H1 (cell line): ENCODE data around the gene GRID1. TPM values are rescaled to one million over a fixed set of nuclear protein-coding genes. Genes with fewer than 3 reads are reported as not detected.

Experiments
- CTCF ChIA-PET: fragments of 300-600 bp; sonication (Branson Sonifier 250); formaldehyde crosslinking; loops from one replicate; lab custom pipeline; 2021; ENCODE audit not compliant: partially characterized antibody; lab: Charles Lee
- POLR2A ChIA-PET: fragments of 300-600 bp; sonication (Branson Sonifier 250); formaldehyde crosslinking; loops from one replicate; lab custom pipeline; 2021; ENCODE audit warnings: inconsistent platforms; ENCODE audit not compliant: partially characterized antibody; lab: Charles Lee
- DNase-seq, 2 experiments: peaks; one replicate each; pipeline versions ENCODE4 v3.0.0 to v3.0.0-alpha.2; 2010 to 2022; ENCODE audit warnings: low spot score in 2 of 2, low read depth in 1 of 2, mixed read lengths in 1 of 2
- FAIRE-seq: peaks from 2 replicates; lab custom pipeline; 2011; peaks lifted over from hg19 to GRCh38; lab: Jason Lieb, UNC
- H2AFZ ChIP-seq: 2 replicates; pipeline ENCODE4 v1.8.1; 2012; ENCODE audit warnings: low read length, inconsistent platforms
- H2AK5ac ChIP-seq: 2 replicates; pipeline ENCODE4 v1.6.1; 2013; ENCODE audit warnings: low read depth, low read length
- H2BK120ac ChIP-seq: replicated peaks from 2 replicates; pipeline ENCODE3; 2013; ENCODE audit warnings: low read depth, low read length, inconsistent platforms
- H2BK12ac ChIP-seq: 2 replicates; pipeline ENCODE4 v1.6.1; 2013; ENCODE audit warnings: low read depth, low read length
- H2BK15ac ChIP-seq: 2 replicates; pipeline ENCODE4 v1.6.1; 2013; ENCODE audit warnings: low read length
- H2BK20ac ChIP-seq: 2 replicates; pipeline ENCODE4 v1.6.1; 2013; ENCODE audit warnings: low read length
- H2BK5ac ChIP-seq: 2 replicates; pipeline ENCODE4 v1.6.1; 2013; ENCODE audit warnings: low read depth, low read length
- H3K14ac ChIP-seq: 2 replicates; pipeline ENCODE4 v1.6.1; 2013; ENCODE audit warnings: inconsistent platforms; ENCODE audit not compliant: insufficient read length
- H3K18ac ChIP-seq: 2 replicates; pipeline ENCODE4 v1.6.1; 2013; ENCODE audit warnings: low read length; ENCODE audit errors: extremely low read depth
- H3K23ac ChIP-seq: 2 replicates; pipeline ENCODE4 v1.6.1; 2013; ENCODE audit warnings: inconsistent platforms; ENCODE audit not compliant: insufficient read length
- H3K23me2 ChIP-seq: 2 replicates; pipeline ENCODE4 v1.6.1; 2013; ENCODE audit warnings: low read depth, low read length
- H3K27ac ChIP-seq: 2 replicates; pipeline ENCODE4 v1.6.1; 2011; ENCODE audit warnings: low read depth, low read length, inconsistent platforms
- H3K27me3 ChIP-seq, 4 experiments: replicated peaks in 1 of 4; 1 replicate in 1 of 4; 2 replicates in 3 of 4; pipeline versions ENCODE4 v1.6.1 to v1.8.1; 2011 to 2013; ENCODE audit warnings: low read length in 3 of 4, mild to moderate bottlenecking in 3 of 4, inconsistent platforms in 2 of 4, mixed read lengths in 2 of 4, moderate library complexity in 1 of 4; ENCODE audit not compliant: control insufficient read depth in 3 of 4, insufficient read depth in 3 of 4; ENCODE audit errors: extremely low read depth in 1 of 4
- H3K36me3 ChIP-seq, 4 experiments: 2 replicates each; pipeline versions ENCODE4 v1.6.1 to v1.8.1; 2011 to 2013; ENCODE audit warnings: mild to moderate bottlenecking in 4 of 4, low read length in 3 of 4, moderate library complexity in 2 of 4, control low read depth in 1 of 4, inconsistent platforms in 1 of 4; ENCODE audit not compliant: insufficient read depth in 4 of 4, control insufficient read depth in 2 of 4
- H3K4ac ChIP-seq: replicated peaks from 2 replicates; pipeline ENCODE3; 2013; ENCODE audit warnings: low read length, low read depth, mixed read lengths, inconsistent platforms; ENCODE audit not compliant: insufficient read length
- H3K4me1 ChIP-seq, 4 experiments: replicated peaks in 1 of 4; 1 replicate in 1 of 4; 2 replicates in 3 of 4; pipeline versions ENCODE4 v1.6.1 to v1.8.1; 2011 to 2013; ENCODE audit warnings: low read length in 3 of 4, inconsistent platforms in 2 of 4, mixed read lengths in 1 of 4; ENCODE audit not compliant: insufficient read depth in 4 of 4, control insufficient read depth in 3 of 4
- H3K4me2 ChIP-seq, 2 experiments: 2 replicates each; pipeline versions ENCODE4 v1.6.1 to v1.8.1; 2011 to 2013; ENCODE audit warnings: low read depth in 2 of 2, low read length in 2 of 2, control low read depth in 1 of 2, inconsistent platforms in 1 of 2, mild to moderate bottlenecking in 1 of 2; ENCODE audit not compliant: insufficient read depth in 1 of 2
- H3K4me3 ChIP-seq, 4 experiments: fragments of 200-600, 300-600 bp in 1 of 4; sonication (generic), shearing (Covaris generic), sonication (Bioruptor Twin) in 1 of 4; 2 replicates each; pipeline versions ENCODE4 v1.5.1 to v1.8.1; 2011 to 2016; ENCODE audit warnings: low read length in 4 of 4, low read depth in 3 of 4, control low read depth in 2 of 4, inconsistent platforms in 2 of 4, mild to moderate bottlenecking in 2 of 4, mixed read lengths in 1 of 4, moderate library complexity in 1 of 4; ENCODE audit not compliant: insufficient read depth in 2 of 4; ENCODE audit errors: extremely low read depth in 1 of 4
- H3K56ac ChIP-seq: replicated peaks from 2 replicates; pipeline ENCODE3; 2013; ENCODE audit warnings: low read depth, mild to moderate bottlenecking, mixed read lengths, low read length, inconsistent platforms; ENCODE audit not compliant: insufficient read length
- H3K79me1 ChIP-seq: 2 replicates; pipeline ENCODE4 v1.6.1; 2013; ENCODE audit warnings: low read depth, low read length, control low read depth
- H3K79me2 ChIP-seq, 2 experiments: 2 replicates each; pipeline versions ENCODE4 v1.6.1 to v1.8.1; 2012 to 2013; ENCODE audit warnings: low read length in 2 of 2, mild to moderate bottlenecking in 2 of 2, inconsistent platforms in 1 of 2; ENCODE audit not compliant: insufficient read depth in 2 of 2, control insufficient read depth in 1 of 2
- H3K9ac ChIP-seq, 4 experiments: replicated peaks in 1 of 4; 1 replicate in 1 of 4; 2 replicates in 3 of 4; pipeline versions ENCODE4 v1.6.1 to v1.8.1; 2011 to 2013; ENCODE audit warnings: low read depth in 3 of 4, low read length in 3 of 4, control low read depth in 2 of 4, mild to moderate bottlenecking in 2 of 4, moderate library complexity in 2 of 4, inconsistent platforms in 1 of 4; ENCODE audit errors: extremely low read depth in 1 of 4
- H3K9me3 ChIP-seq, 2 experiments: 2 replicates each; pipeline versions ENCODE4 v1.6.1 to v1.8.1; 2012 to 2013; ENCODE audit warnings: mild to moderate bottlenecking in 2 of 2, moderate library complexity in 2 of 2, control low read depth in 1 of 2, inconsistent platforms in 1 of 2, low read depth in 1 of 2, low read length in 1 of 2, mixed read lengths in 1 of 2; ENCODE audit not compliant: insufficient read depth in 2 of 2
- H4K20me1 ChIP-seq, 2 experiments: replicated peaks in 1 of 2; 2 replicates each; pipeline versions ENCODE3 to v1.8.1; 2011 to 2013; ENCODE audit warnings: inconsistent platforms in 2 of 2, low read length in 2 of 2, mild to moderate bottlenecking in 1 of 2; ENCODE audit not compliant: insufficient read depth in 2 of 2, control insufficient read depth in 1 of 2
- H4K5ac ChIP-seq: 2 replicates; pipeline ENCODE4 v1.6.1; 2013; ENCODE audit warnings: low read length, low read depth, mixed read lengths, inconsistent platforms; ENCODE audit not compliant: insufficient read length
- H4K8ac ChIP-seq: 2 replicates; pipeline ENCODE4 v1.8.0; 2013; ENCODE audit warnings: mild to moderate bottlenecking, moderate library complexity, low read length, inconsistent platforms; ENCODE audit not compliant: insufficient read depth; ENCODE audit errors: extremely low read depth
- H4K91ac ChIP-seq: replicated peaks from 2 replicates; pipeline ENCODE3; 2013; ENCODE audit warnings: low read length, mixed read lengths, inconsistent platforms; ENCODE audit not compliant: insufficient read length
- BACH1 ChIP-seq: IDR thresholded peaks from 2 replicates; pipeline ENCODE4 v1.6.1; 2012; ENCODE audit warnings: low read length, improper control_type of control experiment
- BRCA1 ChIP-seq: IDR thresholded peaks from 2 replicates; pipeline ENCODE4 v1.6.1; 2012; ENCODE audit warnings: low read depth, low read length, improper control_type of control experiment
- CBX5 ChIP-seq: fragments of 300-800, 300-1000 bp; sonication (generic); IDR thresholded peaks from 2 replicates; pipeline ENCODE4 v1.7.1; 2016; ENCODE audit warnings: antibody characterized with exemption, low read length, low read depth
- CHD1 ChIP-seq: IDR thresholded peaks from 2 replicates; pipeline ENCODE4 v1.6.1; 2012; ENCODE audit warnings: low read depth, low read length, improper control_type of control experiment
- GTF2F1 ChIP-seq: IDR thresholded peaks from 2 replicates; pipeline ENCODE4 v1.6.1; 2012; ENCODE audit warnings: low read depth, low read length, improper control_type of control experiment, borderline replicate concordance
- POU5F1 ChIP-seq: IDR thresholded peaks from 2 replicates; pipeline ENCODE4 v1.6.1; 2011; ENCODE audit warnings: low read depth, mild to moderate bottlenecking, low read length, moderate library complexity
- WGBS, 2 experiments: shearing (Covaris generic) in 1 of 2; methylation state at CpG; one replicate each; pipeline versions ENCODE4 v1.1.6 to v1.1.7; 2013 to 2015; ENCODE audit warnings: low lambda C conversion rate in 2 of 2, mixed read lengths in 2 of 2, inconsistent platforms in 1 of 2, low coverage in 1 of 2, missing lambda C conversion rate in 1 of 2; ENCODE audit not compliant: insufficient replicate concordance in 2 of 2, insufficient coverage in 1 of 2, insufficient read length in 1 of 2; ENCODE audit errors: extremely low coverage in 1 of 2, missing lambda C conversion rate in 1 of 2; 5-methylcytosine and 5-hydroxymethylcytosine counted together
- polyA plus RNA-seq, 7 experiments: library from polyadenylated mRNA; depleted of rRNA in 3 of 7; stranded (reverse) in 5 of 7; unstranded in 2 of 7; fragments of >200 nt in 5 of 7; fragments of 200-250 nt in 2 of 7; gene quantifications; 1 replicate in 5 of 7; 2 replicates in 1 of 7; 4 replicates in 1 of 7; pipeline versions ENCODE4 v1.2.1 to v1.2.3, GENCODE V29; 2011 to 2013; ENCODE audit warnings: missing spikeins in 2 of 7, mixed read lengths in 2 of 7
- total RNA-seq: library from RNA; stranded (reverse); fragmentation: NEBNext Ultra II Directional; extraction: Animal tissue kit (Norgen Biotek cat#: 25700); gene quantifications from 2 replicates; pipeline ENCODE4 v1.2.1, GENCODE V29; 2021

Gene GRID1
- total and polyA plus RNA-seq, 2 of the 8 experiments (the other 6 are each of a cell fraction or from before 2014, with no cell fraction given) = 0.22 to 0.30 TPM

- no peaks in the 10 kb centered on the region for H3K23me2 ChIP-seq
- DNase-seq = no peak
- no peak for TF ChIP-seq CHD1
- TF ChIP-seq BRCA1 = no peak
- no peak for TF ChIP-seq POU5F1
- no peak for TF ChIP-seq GTF2F1
- TF ChIP-seq BACH1 = no peak
- no peak for TF ChIP-seq CBX5
- TF ChIP-seq, all 59 proteins: peak for 0
- no peak overlapping the region for H3K9ac ChIP-seq
- no peaks in the 10 kb centered on the region for H3K79me2 ChIP-seq
- no peak overlapping the region for H3K56ac ChIP-seq
- no peak overlapping the region for H2BK12ac ChIP-seq
- H3K36me3 ChIP-seq = no peaks in the 10 kb centered on the region
- H2BK5ac ChIP-seq = no peak overlapping the region
- H3K4me1 ChIP-seq = peaks cover 0 to 2% (median 0%) of the 10 kb centered on the region in 4 experiments; a peak in 1 of 7 replicates
- H3K23ac ChIP-seq = no peak overlapping the region
- no peak overlapping the region for H3K4me2 ChIP-seq
- no peaks in the 10 kb centered on the region for H4K20me1 ChIP-seq
- no peak overlapping the region for H2AK5ac ChIP-seq
- H4K5ac ChIP-seq = no peak overlapping the region
- no peak overlapping the region for H4K91ac ChIP-seq
- 80% methylated on average over 3 of the region's 3 CpGs; no CpG with 5 or more reads in 1 of the 2 experiments for whole genome bisulfite sequencing, 2 experiments
- H3K4ac ChIP-seq = no peak overlapping the region
- H3K14ac ChIP-seq = no peak overlapping the region
- H2BK15ac ChIP-seq = no peak overlapping the region
- peak overlapping the region; percentile 58; the same call in 1 of the 2 replicates for H2AFZ ChIP-seq
- H3K4me3 ChIP-seq = no peak overlapping the region
- H3K18ac ChIP-seq = no peak overlapping the region
- ChIA-PET POLR2A (no interaction called here), CTCF (interaction anchor here (0.6 to 2.9 kb wide), 8 partner anchors 8 to 1488 kb away, joined by 3 to 19 read pairs (median 4); no protein-coding TSS in a partner anchor)
- H3K79me1 ChIP-seq = no peaks in the 10 kb centered on the region
- H4K8ac ChIP-seq = no peak overlapping the region
- no peaks in the 10 kb centered on the region for H3K27me3 ChIP-seq
- H3K9me3 ChIP-seq = no peaks in the 10 kb centered on the region
- H2BK120ac ChIP-seq = no peak overlapping the region
- FAIRE-seq = peak; percentile 7
- no peak overlapping the region for H3K27ac ChIP-seq
- H2BK20ac ChIP-seq = no peak overlapping the region
Observed at GRCh38 chr10:85594239-85594638, 772.4 kb downstream of the GRID1 start.
